ENCODE results near the gene HLA-F. TPM values are rescaled to one million over a fixed set of nuclear protein-coding genes. Genes with fewer than 3 reads are reported as not detected.

The HLA-F gene
- total RNA-seq = 7.8 and 25.9 TPM in 2 replicates

- peak; percentile 83 for DNase-seq (ENCODE audit: low read depth)
Measured at GRCh38 chr6:29723262-29723665, at the start of gene HLA-F. HLA-F (plus strand) TSS chr6:29723434; CDS start chr6:29723464, 30 bp downstream.

- DNase-seq (ENCODE audit: low read depth) = no peak
Measured at GRCh38 chr6:29674008-29674407, 49.2 kb upstream of the HLA-F start.

GRCh38 chr6:29675561-29675960, 47.7 kb upstream of the HLA-F start:
- DNase-seq (ENCODE audit: low read depth) = no peak

GRCh38 chr6:29676981-29677601, 46.1 kb upstream of the HLA-F start:
- peak; percentile 89 for DNase-seq (ENCODE audit: low read depth)

GRCh38 chr6:29678114-29678513, 45.1 kb upstream of the HLA-F start:
- peak; percentile 79 for DNase-seq (ENCODE audit: low read depth)

GRCh38 chr6:29679962-29680361, 43.3 kb upstream of the HLA-F start:
- no peak for DNase-seq (ENCODE audit: low read depth)

GRCh38 chr6:29680416-29680815, 42.8 kb upstream of the HLA-F start:
- DNase-seq (ENCODE audit: low read depth) = no peak

- no peak for DNase-seq (ENCODE audit: low read depth)
Measured at GRCh38 chr6:29680904-29681303, 42.3 kb upstream of the HLA-F start, which contains the start of gene ZFP57. ZFP57 (minus strand) TSS chr6:29681152; CDS start chr6:29677003, 4,149 bp downstream.

GRCh38 chr6:29681811-29682210, 41.4 kb upstream of the HLA-F start:
- no peak for DNase-seq (ENCODE audit: low read depth)

- no peak for DNase-seq (ENCODE audit: low read depth)
Measured at GRCh38 chr6:29685718-29686326, 37.4 kb upstream of the HLA-F start.

- no peak for DNase-seq (ENCODE audit: low read depth)
Measured at GRCh38 chr6:29694637-29695036, 28.6 kb upstream of the HLA-F start.

GRCh38 chr6:29696147-29697125, 26.8 kb upstream of the HLA-F start:
- peak; percentile 20 for DNase-seq (ENCODE audit: low read depth)

- DNase-seq (ENCODE audit: low read depth) = no peak
Measured at GRCh38 chr6:29702519-29703103, 20.6 kb upstream of the HLA-F start.

GRCh38 chr6:29705389-29706231, 17.6 kb upstream of the HLA-F start:
- peak; percentile 52 for DNase-seq (ENCODE audit: low read depth)

GRCh38 chr6:29708432-29709179, 14.6 kb upstream of the HLA-F start:
- DNase-seq (ENCODE audit: low read depth) = no peak

GRCh38 chr6:29709188-29709587, 14.0 kb upstream of the HLA-F start:
- DNase-seq (ENCODE audit: low read depth) = no peak

- DNase-seq (ENCODE audit: low read depth) = no peak
Measured at GRCh38 chr6:29710281-29710941, 12.8 kb upstream of the HLA-F start.

- peak; percentile 3 for DNase-seq (ENCODE audit: low read depth)
Measured at GRCh38 chr6:29720863-29721262, 2.4 kb upstream of the HLA-F start.

- no peak for DNase-seq (ENCODE audit: low read depth)
Measured at GRCh38 chr6:29723666-29724588, 693 bp downstream of the HLA-F start.
